ENCODE results near the gene SMS.
"Not testable (repeated sequence)": the region's sequence is repeated elsewhere in the genome, so short reads cannot be mapped to it uniquely, and the experiment has no call there.

SMS gene

GRCh38 chrX:21940356-21940829 lies at the start of gene SMS:
TSS of gene SMS (plus strand) at chrX:21940709. CDS start at chrX:21940825, 116 bp downstream.
- peak; percentile 85 for DNase-seq

- DNase-seq = peak; percentile 6
Observed at GRCh38 chrX:21905313-21905712, 35.2 kb upstream of the SMS start.

- no peak for DNase-seq
Observed at GRCh38 chrX:21905953-21906352, 34.6 kb upstream of the SMS start.

- no peak for DNase-seq
Observed at GRCh38 chrX:21907260-21907659, 33.2 kb upstream of the SMS start.

GRCh38 chrX:21911481-21911880 lies 29.0 kb upstream of the SMS start:
- no peak for DNase-seq

GRCh38 chrX:21912220-21912619 lies 28.3 kb upstream of the SMS start:
- DNase-seq = no peak

- no peak for DNase-seq
Observed at GRCh38 chrX:21912989-21913388, 27.5 kb upstream of the SMS start.

GRCh38 chrX:21926116-21926515 lies 14.4 kb upstream of the SMS start:
- DNase-seq = no peak

GRCh38 chrX:21926527-21927278 lies 13.8 kb upstream of the SMS start:
- DNase-seq = no peak

- no peak for DNase-seq
Observed at GRCh38 chrX:21929209-21929608, 11.3 kb upstream of the SMS start.

- DNase-seq = no peak
Observed at GRCh38 chrX:21930986-21931385, 9.5 kb upstream of the SMS start.

GRCh38 chrX:21932292-21933002 lies 8.1 kb upstream of the SMS start:
- DNase-seq = no peak

- no peak for DNase-seq
Observed at GRCh38 chrX:21933077-21933476, 7.4 kb upstream of the SMS start.

GRCh38 chrX:21934414-21934813 lies 6.1 kb upstream of the SMS start:
- no peak for DNase-seq

GRCh38 chrX:21939906-21940305 lies 603 bp upstream of the SMS start:
- DNase-seq = no peak

- no peak for DNase-seq
Observed at GRCh38 chrX:21943460-21944135, 3.1 kb downstream of the SMS start.

- no peak for DNase-seq
Observed at GRCh38 chrX:21944136-21944615, 3.7 kb downstream of the SMS start.

GRCh38 chrX:21946925-21947641 lies 6.6 kb downstream of the SMS start:
- peak; percentile 2 for DNase-seq

GRCh38 chrX:21947671-21948070 lies 7.2 kb downstream of the SMS start:
- no peak for DNase-seq

- DNase-seq = no peak
Observed at GRCh38 chrX:21948897-21949578, 8.5 kb downstream of the SMS start.

GRCh38 chrX:21949689-21950088 lies 9.2 kb downstream of the SMS start:
- no peak for DNase-seq

- DNase-seq = not testable (repeated sequence)
Observed at GRCh38 chrX:21950557-21950956, 10.0 kb downstream of the SMS start.
